ENCODE measurements around the gene FKBP7.

Gene FKBP7

GRCh38 chr2:178414266-178415247, 63.8 kb downstream of the FKBP7 start:
- TF ChIP-seq, protein P1, sequence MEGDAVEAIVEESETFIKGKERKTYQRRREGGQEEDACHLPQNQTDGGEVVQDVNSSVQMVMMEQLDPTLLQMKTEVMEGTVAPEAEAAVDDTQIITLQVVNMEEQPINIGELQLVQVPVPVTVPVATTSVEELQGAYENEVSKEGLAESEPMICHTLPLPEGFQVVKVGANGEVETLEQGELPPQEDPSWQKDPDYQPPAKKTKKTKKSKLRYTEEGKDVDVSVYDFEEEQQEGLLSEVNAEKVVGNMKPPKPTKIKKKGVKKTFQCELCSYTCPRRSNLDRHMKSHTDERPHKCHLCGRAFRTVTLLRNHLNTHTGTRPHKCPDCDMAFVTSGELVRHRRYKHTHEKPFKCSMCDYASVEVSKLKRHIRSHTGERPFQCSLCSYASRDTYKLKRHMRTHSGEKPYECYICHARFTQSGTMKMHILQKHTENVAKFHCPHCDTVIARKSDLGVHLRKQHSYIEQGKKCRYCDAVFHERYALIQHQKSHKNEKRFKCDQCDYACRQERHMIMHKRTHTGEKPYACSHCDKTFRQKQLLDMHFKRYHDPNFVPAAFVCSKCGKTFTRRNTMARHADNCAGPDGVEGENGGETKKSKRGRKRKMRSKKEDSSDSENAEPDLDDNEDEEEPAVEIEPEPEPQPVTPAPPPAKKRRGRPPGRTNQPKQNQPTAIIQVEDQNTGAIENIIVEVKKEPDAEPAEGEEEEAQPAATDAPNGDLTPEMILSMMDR (IDR thresholded peaks at IDR 0.05; ENCODE audit: extremely low read depth, missing control alignments), result peak; percentile 83

More at GRCh38 chr2:178414266-178415247, 63.8 kb downstream of the FKBP7 start:
- peak; percentile 80 for DNase-seq (ENCODE audit: low spot score)

All from GM20000 (cell line).